HEK293 (cell line): ENCODE data around the gene LRRC75A.
A peak's percentile ranks its signal among the peaks of the same experiment; 100 is the strongest.

ENCODE experiments used
- CTCF ChIA-PET: fragments of 350-600 bp; formaldehyde crosslinking; extraction: SDS; loops from one replicate; lab custom pipeline; 2021; ENCODE audit warnings: antibody characterized with exemption; lab: Yijun Ruan, JAX
- POLR2A ChIA-PET: fragments of 300-600 bp; formaldehyde crosslinking; extraction: SDS; loops from one replicate; lab custom pipeline; 2020; ENCODE audit warnings: antibody characterized with exemption, inconsistent platforms; lab: Yijun Ruan, JAX
- H3K27ac ChIP-seq: fragments of 200-500 bp; sonication (Bioruptor generic); 2 replicates; pipeline ENCODE4 v1.5.1; 2014; ENCODE audit warnings: low read depth, low read length, control low read depth, inconsistent platforms; ENCODE audit errors: extremely low read depth
- H3K36me3 ChIP-seq, 2 experiments: fragments of 200-500 bp in 1 of 2; sonication (Bioruptor generic) in 1 of 2; 1 replicate in 1 of 2; 2 replicates in 1 of 2; pipeline ENCODE4 v1.5.1; 2014 to 2017; ENCODE audit warnings: inconsistent platforms in 2 of 2, low read length in 2 of 2; ENCODE audit not compliant: control insufficient read depth in 2 of 2, insufficient read depth in 1 of 2
- H3K4me1 ChIP-seq: fragments of 200-500 bp; sonication (Bioruptor generic); 2 replicates; pipeline ENCODE4 v1.5.1; 2014; ENCODE audit warnings: mild to moderate bottlenecking, low read length, inconsistent platforms; ENCODE audit not compliant: control insufficient read depth, insufficient read depth
- H3K4me3 ChIP-seq: 2 replicates; pipeline ENCODE4 v1.5.1; 2011; ENCODE audit warnings: low read depth, mild to moderate bottlenecking, control low read depth, low read length, moderate library complexity
- H3K9me3 ChIP-seq: fragments of 200-500 bp; sonication (Bioruptor generic); 2 replicates; pipeline ENCODE4 v1.5.1; 2014; ENCODE audit warnings: low read depth, low read length, inconsistent platforms; ENCODE audit not compliant: control insufficient read depth, insufficient read depth
- GLIS1 ChIP-seq: fragments of 450-650 bp; formaldehyde crosslinking; IDR thresholded peaks from 2 replicates; pipeline ENCODE4 v1.5.1; 2016; ENCODE audit warnings: missing biosample characterization, missing genetic modification characterization
- IKZF3 ChIP-seq: fragments of 450-650 bp; IDR thresholded peaks from 2 replicates; pipeline ENCODE4 v1.5.0; 2018; ENCODE audit warnings: missing biosample characterization, mild to moderate bottlenecking, missing genetic modification characterization, moderate library complexity
- ZBTB17 ChIP-seq: fragments of 450-650 bp; formaldehyde crosslinking; IDR thresholded peaks from 2 replicates; pipeline ENCODE4 v1.5.1; 2016; ENCODE audit warnings: missing biosample characterization, missing genetic modification characterization
- ZBTB44 ChIP-seq: fragments of 450-650 bp; IDR thresholded peaks from 2 replicates; pipeline ENCODE4 v1.5.1; 2018; ENCODE audit warnings: missing biosample characterization, mild to moderate bottlenecking, missing genetic modification characterization
- ZIC2 ChIP-seq: fragments of 450-650 bp; formaldehyde crosslinking; IDR thresholded peaks from 2 replicates; pipeline ENCODE4 v1.5.1; 2016; ENCODE audit warnings: missing biosample characterization, missing genetic modification characterization
- ZNF148 ChIP-seq: fragments of 450-650 bp; formaldehyde crosslinking; IDR thresholded peaks from 2 replicates; pipeline ENCODE4 v1.5.0; 2017; ENCODE audit warnings: missing biosample characterization, missing genetic modification characterization, borderline replicate concordance
- ZNF184 ChIP-seq: fragments of 450-650 bp; IDR thresholded peaks from 2 replicates; pipeline ENCODE4 v1.5.1; 2018; ENCODE audit warnings: missing biosample characterization, mild to moderate bottlenecking, missing genetic modification characterization
- ZNF37A ChIP-seq: fragments of 450-650 bp; IDR thresholded peaks from 2 replicates; pipeline ENCODE4 v1.5.1; 2018; ENCODE audit warnings: missing biosample characterization, missing genetic modification characterization
- ZNF394 ChIP-seq: fragments of 450-650 bp; formaldehyde crosslinking; IDR thresholded peaks from 2 replicates; pipeline ENCODE4 v1.5.1; 2016; ENCODE audit warnings: missing biosample characterization, missing genetic modification characterization, mild to moderate bottlenecking, moderate library complexity, borderline replicate concordance
- ZNF404 ChIP-seq: fragments of 450-650 bp; formaldehyde crosslinking; IDR thresholded peaks from 2 replicates; pipeline ENCODE4 v1.5.1; 2017; ENCODE audit warnings: missing biosample characterization, missing genetic modification characterization
- ZNF544 ChIP-seq: fragments of 450-650 bp; formaldehyde crosslinking; IDR thresholded peaks from 2 replicates; pipeline ENCODE4 v1.5.0; 2017; ENCODE audit warnings: missing biosample characterization, missing genetic modification characterization
- ZNF600 ChIP-seq: fragments of 450-650 bp; formaldehyde crosslinking; IDR thresholded peaks from 2 replicates; pipeline ENCODE4 v1.5.1; 2016; ENCODE audit warnings: missing biosample characterization, missing genetic modification characterization
- ZNF623 ChIP-seq: fragments of 450-650 bp; formaldehyde crosslinking; IDR thresholded peaks from 2 replicates; pipeline ENCODE4 v1.5.1; 2016; ENCODE audit warnings: missing biosample characterization, missing genetic modification characterization
- ZNF654 ChIP-seq: fragments of 450-650 bp; formaldehyde crosslinking; IDR thresholded peaks from 2 replicates; pipeline ENCODE4 v1.5.1; 2016; ENCODE audit warnings: low read depth, missing biosample characterization, missing genetic modification characterization
- ZNF664 ChIP-seq: fragments of 450-650 bp; formaldehyde crosslinking; IDR thresholded peaks from 2 replicates; pipeline ENCODE4 v1.5.1; 2016; ENCODE audit warnings: missing biosample characterization, missing genetic modification characterization
- ZNF76 ChIP-seq: fragments of 450-650 bp; formaldehyde crosslinking; IDR thresholded peaks from 2 replicates; pipeline ENCODE4; 2016; ENCODE audit warnings: low read depth, missing biosample characterization, missing genetic modification characterization, borderline replicate concordance
- ZNF791 ChIP-seq: fragments of 450-650 bp; formaldehyde crosslinking; IDR thresholded peaks from 2 replicates; pipeline ENCODE4 v1.5.1; 2016; ENCODE audit warnings: missing biosample characterization, missing genetic modification characterization
- ZNF843 ChIP-seq: fragments of 450-650 bp; formaldehyde crosslinking; IDR thresholded peaks from 2 replicates; pipeline ENCODE4 v1.5.1; 2016; ENCODE audit warnings: missing biosample characterization, missing genetic modification characterization
- ZSCAN16 ChIP-seq: fragments of 450-650 bp; formaldehyde crosslinking; IDR thresholded peaks from 2 replicates; pipeline ENCODE4 v1.5.1; 2016; ENCODE audit warnings: missing biosample characterization, missing genetic modification characterization
- TF ChIP-seq, protein P1 (sequence below): fragments of 450-650 bp; formaldehyde crosslinking; IDR thresholded peaks from 2 replicates; pipeline ENCODE4 v1.5.1; 2017; ENCODE audit warnings: missing biosample characterization, missing genetic modification characterization
- TF ChIP-seq, protein P2 (sequence below): fragments of 450-650 bp; formaldehyde crosslinking; IDR thresholded peaks from 2 replicates; pipeline ENCODE4 v1.5.1; 2016; ENCODE audit warnings: missing biosample characterization, missing genetic modification characterization

LRRC75A gene

GRCh38 chr17:16417399-16417798 lies 74.6 kb downstream of the LRRC75A start (continued):
- TF ChIP-seq ZNF148 (tag by site-specific recombination) (no peak), ZSCAN16 (tag by site-specific recombination) (no peak), ZNF791 (tag by site-specific recombination) (no peak), ZNF404 (no peak), ZNF184 (tag by site-specific recombination) (no peak), ZIC2 (tag by site-specific recombination) (no peak), ZNF843 (tag by site-specific recombination) (no peak)

GRCh38 chr17:16415031-16415924 lies 76.7 kb downstream of the LRRC75A start, which contains the start of gene TRPV2:
TRPV2 (plus strand) TSS chr17:16415571; CDS start chr17:16417669, 2,098 bp downstream.
- H3K4me3 ChIP-seq, result no peak within 1 kb of the TSS
- no peak within 1 kb of the TSS for H3K27ac ChIP-seq
- CTCF ChIA-PET, result interaction anchor here (0.5 to 2.0 kb wide), 16 partner anchors 11 to 1182 kb away, joined by 3 to 13 read pairs (median 4); no protein-coding TSS in a partner anchor
- no peaks in the 10 kb centered on the region for H3K36me3 ChIP-seq
- TF ChIP-seq ZNF654 (tag by site-specific recombination), result peak; percentile 26; the same call in 1 of the 2 replicates
- no peak for TF ChIP-seq ZNF394 (tag by site-specific recombination)
- POLR2A ChIA-PET, result interaction anchor here (0.5 to 1.7 kb wide), 3 partner anchors 23 to 34 kb away, joined by 4 read pairs; partner anchors contain the start of gene UBB
- H3K4me1 ChIP-seq, result peaks cover 11% of the 10 kb centered on the region; the same call in 1 of the 2 replicates
- H3K9me3 ChIP-seq, result no peaks in the 10 kb centered on the region

GRCh38 chr17:16407911-16408588 lies 83.9 kb downstream of the LRRC75A start:
- CTCF ChIA-PET, result interaction anchor here (0.6 to 0.9 kb wide), 3 partner anchors 9 to 44 kb away, joined by 3 to 6 read pairs (median 6); no protein-coding TSS in a partner anchor
- peaks cover 3% of the 10 kb centered on the region; the same call in 1 of the 2 replicates for H3K4me1 ChIP-seq
- H3K36me3 ChIP-seq, result no peaks in the 10 kb centered on the region
- POLR2A ChIA-PET, result interaction anchor here (0.7 to 4.4 kb wide), 5 partner anchors 10 to 31 kb away, joined by 3 to 27 read pairs (median 5); partner anchors contain the start of gene UBB
- H3K4me3 ChIP-seq, result no peak overlapping the region
- H3K9me3 ChIP-seq, result no peaks in the 10 kb centered on the region
- no peak overlapping the region for H3K27ac ChIP-seq
- TF ChIP-seq ZNF544 (no peak), ZNF184 (tag by site-specific recombination) (0 out of 2 replicates have a peak, but pooled peaks have one; percentile 73), ZNF600 (tag by site-specific recombination) (0 out of 2 replicates have a peak, but pooled peaks have one; percentile 16), ZNF664 (tag by site-specific recombination) (no peak), ZBTB44 (tag by site-specific recombination) (peak; percentile 50; the same call in 1 of the 2 replicates), GLIS1 (tag by site-specific recombination) (0 out of 2 replicates have a peak, but pooled peaks have one; percentile 7), IKZF3 (tag by site-specific recombination) (0 out of 2 replicates have a peak, but pooled peaks have one; percentile 9), ZNF37A (0 out of 2 replicates have a peak, but pooled peaks have one; percentile 30), ZNF76 (tag by site-specific recombination) (peak; percentile 39; the same call in 1 of the 2 replicates), ZNF623 (no peak), ZBTB17 (tag by site-specific recombination) (peak; percentile 47; the same call in 1 of the 2 replicates)
- TF ChIP-seq, protein P1, sequence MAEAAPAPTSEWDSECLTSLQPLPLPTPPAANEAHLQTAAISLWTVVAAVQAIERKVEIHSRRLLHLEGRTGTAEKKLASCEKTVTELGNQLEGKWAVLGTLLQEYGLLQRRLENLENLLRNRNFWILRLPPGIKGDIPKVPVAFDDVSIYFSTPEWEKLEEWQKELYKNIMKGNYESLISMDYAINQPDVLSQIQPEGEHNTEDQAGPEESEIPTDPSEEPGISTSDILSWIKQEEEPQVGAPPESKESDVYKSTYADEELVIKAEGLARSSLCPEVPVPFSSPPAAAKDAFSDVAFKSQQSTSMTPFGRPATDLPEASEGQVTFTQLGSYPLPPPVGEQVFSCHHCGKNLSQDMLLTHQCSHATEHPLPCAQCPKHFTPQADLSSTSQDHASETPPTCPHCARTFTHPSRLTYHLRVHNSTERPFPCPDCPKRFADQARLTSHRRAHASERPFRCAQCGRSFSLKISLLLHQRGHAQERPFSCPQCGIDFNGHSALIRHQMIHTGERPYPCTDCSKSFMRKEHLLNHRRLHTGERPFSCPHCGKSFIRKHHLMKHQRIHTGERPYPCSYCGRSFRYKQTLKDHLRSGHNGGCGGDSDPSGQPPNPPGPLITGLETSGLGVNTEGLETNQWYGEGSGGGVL (tag by site-specific recombination), result peak; percentile 30
- TF ChIP-seq, protein P2, sequence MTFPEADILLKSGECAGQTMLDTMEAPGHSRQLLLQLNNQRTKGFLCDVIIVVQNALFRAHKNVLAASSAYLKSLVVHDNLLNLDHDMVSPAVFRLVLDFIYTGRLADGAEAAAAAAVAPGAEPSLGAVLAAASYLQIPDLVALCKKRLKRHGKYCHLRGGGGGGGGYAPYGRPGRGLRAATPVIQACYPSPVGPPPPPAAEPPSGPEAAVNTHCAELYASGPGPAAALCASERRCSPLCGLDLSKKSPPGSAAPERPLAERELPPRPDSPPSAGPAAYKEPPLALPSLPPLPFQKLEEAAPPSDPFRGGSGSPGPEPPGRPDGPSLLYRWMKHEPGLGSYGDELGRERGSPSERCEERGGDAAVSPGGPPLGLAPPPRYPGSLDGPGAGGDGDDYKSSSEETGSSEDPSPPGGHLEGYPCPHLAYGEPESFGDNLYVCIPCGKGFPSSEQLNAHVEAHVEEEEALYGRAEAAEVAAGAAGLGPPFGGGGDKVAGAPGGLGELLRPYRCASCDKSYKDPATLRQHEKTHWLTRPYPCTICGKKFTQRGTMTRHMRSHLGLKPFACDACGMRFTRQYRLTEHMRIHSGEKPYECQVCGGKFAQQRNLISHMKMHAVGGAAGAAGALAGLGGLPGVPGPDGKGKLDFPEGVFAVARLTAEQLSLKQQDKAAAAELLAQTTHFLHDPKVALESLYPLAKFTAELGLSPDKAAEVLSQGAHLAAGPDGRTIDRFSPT (tag by site-specific recombination), result 0 out of 2 replicates have a peak, but pooled peaks have one; percentile 37
